Measurements from ENCODE around the gene ARL2.
"Not testable (repeated sequence)": the region's sequence is repeated elsewhere in the genome, so short reads cannot be mapped to it uniquely, and the experiment has no call there.

Gene ARL2

GRCh38 chr11:65013888-65014725 is at the start of gene ARL2:
TSS of gene ARL2 (plus strand) at chr11:65014160. CDS start at chr11:65014208, 48 bp downstream.
- DNase-seq (ENCODE audit: low read depth, low spot score), result peak; percentile 67

GRCh38 chr11:64967375-64967774 is 46.6 kb upstream of the ARL2 start:
- DNase-seq (ENCODE audit: low read depth, low spot score), result no peak

GRCh38 chr11:64969209-64969608 is 44.8 kb upstream of the ARL2 start:
- DNase-seq (ENCODE audit: low read depth, low spot score), result no peak

- no peak for DNase-seq (ENCODE audit: low read depth, low spot score)
Measured at GRCh38 chr11:64970731-64971151, 43.2 kb upstream of the ARL2 start.

- DNase-seq (ENCODE audit: low read depth, low spot score), result peak; percentile 30
Measured at GRCh38 chr11:64971421-64972233, 42.3 kb upstream of the ARL2 start, which contains the start of gene MAJIN. TSS of gene MAJIN (minus strand) at chr11:64972108. CDS start at chr11:64959405, 12,703 bp downstream.

- DNase-seq (ENCODE audit: low read depth, low spot score), result no peak
Measured at GRCh38 chr11:64974124-64974523, 39.8 kb upstream of the ARL2 start.

GRCh38 chr11:64976651-64977050 is 37.3 kb upstream of the ARL2 start:
- DNase-seq (ENCODE audit: low read depth, low spot score), result no peak

- not testable (repeated sequence) for DNase-seq (ENCODE audit: low read depth, low spot score)
Measured at GRCh38 chr11:64983339-64983738, 30.6 kb upstream of the ARL2 start.

- DNase-seq (ENCODE audit: low read depth, low spot score), result no peak
Measured at GRCh38 chr11:64987998-64988854, 25.7 kb upstream of the ARL2 start.

- no peak for DNase-seq (ENCODE audit: low read depth, low spot score)
Measured at GRCh38 chr11:64989416-64989815, 24.5 kb upstream of the ARL2 start.

GRCh38 chr11:64990222-64990923 is 23.6 kb upstream of the ARL2 start:
- DNase-seq (ENCODE audit: low read depth, low spot score), result no peak

GRCh38 chr11:64994318-64994717 is 19.6 kb upstream of the ARL2 start:
- DNase-seq (ENCODE audit: low read depth, low spot score), result no peak

- DNase-seq (ENCODE audit: low read depth, low spot score), result no peak
Measured at GRCh38 chr11:64996327-64996709, 17.6 kb upstream of the ARL2 start.

GRCh38 chr11:64996710-64997380 is 17.1 kb upstream of the ARL2 start, which contains the start of gene BATF2:
TSS of gene BATF2 (minus strand) at chr11:64996971. CDS start at chr11:64996914, 57 bp downstream.
- no peak for DNase-seq (ENCODE audit: low read depth, low spot score)

GRCh38 chr11:64998141-64998540 is 15.8 kb upstream of the ARL2 start:
- DNase-seq (ENCODE audit: low read depth, low spot score), result no peak

GRCh38 chr11:64998690-64999431 is 15.1 kb upstream of the ARL2 start:
- DNase-seq (ENCODE audit: low read depth, low spot score), result no peak

- DNase-seq (ENCODE audit: low read depth, low spot score), result no peak
Measured at GRCh38 chr11:64999478-64999877, 14.5 kb upstream of the ARL2 start.

- DNase-seq (ENCODE audit: low read depth, low spot score), result no peak
Measured at GRCh38 chr11:65002706-65003105, 11.3 kb upstream of the ARL2 start.

GRCh38 chr11:65003282-65003681 is 10.7 kb upstream of the ARL2 start:
- DNase-seq (ENCODE audit: low read depth, low spot score), result no peak

GRCh38 chr11:65003968-65004367 is 10.0 kb upstream of the ARL2 start:
- not testable (repeated sequence) for DNase-seq (ENCODE audit: low read depth, low spot score)
